ENCODE results near the gene TGM1. TPM values are rescaled to one million over a fixed set of nuclear protein-coding genes. Genes with fewer than 3 reads are reported as not detected.

TGM1 gene
- total RNA-seq, 6 experiments from 2014 or later = 0.37 to 1.9 (median 0.77) TPM

DNA sequence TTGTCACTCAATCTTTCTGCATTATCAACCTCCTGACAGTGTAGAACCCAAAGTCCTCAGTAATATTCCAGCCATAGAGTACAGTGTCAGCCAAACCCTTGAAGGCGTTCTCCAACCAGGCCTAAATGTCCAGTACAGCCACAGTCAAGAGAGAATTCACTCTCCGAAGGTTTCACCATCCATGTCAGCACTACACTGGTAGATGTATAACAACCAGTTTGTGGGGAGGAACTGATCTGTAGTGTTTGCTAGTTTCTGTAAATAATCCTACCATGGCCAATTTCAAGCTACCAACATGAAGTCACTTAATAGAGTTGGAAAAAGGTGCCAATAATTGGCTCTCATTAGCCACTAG, 46.7 kb downstream of the TGM1 start:
- H3K4me1 ChIP-seq = peaks cover 0 to 5% (median 1%) of the 10 kb centered on the region in 4 donors
- H3K4me3 ChIP-seq = no peak overlapping the region
- H3K27me3 ChIP-seq = no peaks in the 10 kb centered on the region
- no peak for TF ChIP-seq POLR2A (IDR thresholded peaks at IDR 0.05)
- TF ChIP-seq, protein P1, sequence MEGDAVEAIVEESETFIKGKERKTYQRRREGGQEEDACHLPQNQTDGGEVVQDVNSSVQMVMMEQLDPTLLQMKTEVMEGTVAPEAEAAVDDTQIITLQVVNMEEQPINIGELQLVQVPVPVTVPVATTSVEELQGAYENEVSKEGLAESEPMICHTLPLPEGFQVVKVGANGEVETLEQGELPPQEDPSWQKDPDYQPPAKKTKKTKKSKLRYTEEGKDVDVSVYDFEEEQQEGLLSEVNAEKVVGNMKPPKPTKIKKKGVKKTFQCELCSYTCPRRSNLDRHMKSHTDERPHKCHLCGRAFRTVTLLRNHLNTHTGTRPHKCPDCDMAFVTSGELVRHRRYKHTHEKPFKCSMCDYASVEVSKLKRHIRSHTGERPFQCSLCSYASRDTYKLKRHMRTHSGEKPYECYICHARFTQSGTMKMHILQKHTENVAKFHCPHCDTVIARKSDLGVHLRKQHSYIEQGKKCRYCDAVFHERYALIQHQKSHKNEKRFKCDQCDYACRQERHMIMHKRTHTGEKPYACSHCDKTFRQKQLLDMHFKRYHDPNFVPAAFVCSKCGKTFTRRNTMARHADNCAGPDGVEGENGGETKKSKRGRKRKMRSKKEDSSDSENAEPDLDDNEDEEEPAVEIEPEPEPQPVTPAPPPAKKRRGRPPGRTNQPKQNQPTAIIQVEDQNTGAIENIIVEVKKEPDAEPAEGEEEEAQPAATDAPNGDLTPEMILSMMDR (IDR thresholded peaks at IDR 0.05) = no peak
- no peak overlapping the region for H3K27ac ChIP-seq
- ATAC-seq (no peak), DNase-seq (no peak)
- H3K36me3 ChIP-seq = peaks cover 0 to 8% (median 0%) of the 10 kb centered on the region in 4 donors
- intact Hi-C loops (cut with DNase I) = no loop called here
- no peaks in the 10 kb centered on the region for H3K9me3 ChIP-seq
- 79% methylated on average over 2 of the region's 2 CpGs for WGBS (ENCODE audit: insufficient coverage, low coverage, low lambda C conversion rate, missing lambda C conversion rate)

DNA sequence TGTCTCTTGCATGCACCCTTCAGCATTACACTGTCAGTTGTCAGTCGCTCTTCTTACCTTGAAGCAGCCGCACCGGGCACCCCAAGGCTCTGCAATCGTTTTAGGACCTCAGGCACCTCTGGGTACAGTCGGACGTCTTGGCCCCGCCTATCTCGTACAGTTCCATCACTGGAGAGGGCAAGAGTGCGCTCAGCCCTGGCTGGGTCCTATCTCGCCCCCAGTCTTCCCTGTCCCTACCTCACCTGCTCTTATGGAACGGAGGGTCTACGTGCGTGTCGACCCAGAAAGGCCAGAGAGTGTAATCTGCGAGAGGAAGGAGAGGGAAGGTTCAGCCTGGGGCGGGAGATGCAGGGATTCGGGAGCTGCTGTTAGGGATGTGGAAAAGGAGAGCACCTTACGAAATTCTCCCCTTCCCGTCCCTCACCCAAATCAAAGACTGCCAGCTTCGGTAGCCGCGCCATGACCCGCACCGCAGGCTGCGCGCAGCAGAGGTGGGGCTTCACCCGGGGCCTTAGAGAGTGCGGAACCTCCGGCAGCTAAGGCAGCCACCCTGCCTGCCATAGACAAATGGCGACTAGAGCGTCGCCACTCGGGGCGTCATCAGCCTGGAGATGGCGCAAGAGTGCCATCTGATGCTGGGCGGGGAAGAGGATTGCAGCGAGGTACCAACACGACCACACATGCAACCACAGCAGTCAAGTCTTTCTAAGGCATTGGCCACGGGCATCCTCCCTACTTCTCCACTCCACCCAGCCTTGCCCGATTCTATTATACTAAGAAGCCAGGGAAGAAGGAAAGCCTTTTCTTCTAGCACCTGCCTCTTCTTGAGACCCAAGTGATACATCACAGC, 47.3 kb downstream of the TGM1 start, which contains the start of gene MDP1:
TSS of gene MDP1 (minus strand) at position 572 of the 850 bp plus-strand sequence. CDS start at position 461, 111 bp downstream.
- peak; percentile 87 to 89 (median 87) for DNase-seq
- peaks cover 0 to 12% (median 0%) of the 10 kb centered on the region in 4 donors for H3K36me3 ChIP-seq
- ATAC-seq = peak; percentile 87 to 91 (median 88)
- H3K9me3 ChIP-seq = no peaks in the 10 kb centered on the region
- TF ChIP-seq POLR2A (IDR thresholded peaks at IDR 0.05) = peak; percentile 75
- TF ChIP-seq, protein P1 (IDR thresholded peaks at IDR 0.05) = peak; percentile 36 to 68 (median 55)
- H3K4me3 ChIP-seq = peak within 1 kb of the TSS; percentile 60 to 70 (median 67)
- no peaks in the 10 kb centered on the region for H3K27me3 ChIP-seq
- H3K27ac ChIP-seq = peak within 1 kb of the TSS; percentile 61 to 87 (median 78)
- 0% methylated on average over 13 of the region's 40 CpGs for WGBS (ENCODE audit: insufficient coverage, low coverage, low lambda C conversion rate, missing lambda C conversion rate)
- intact Hi-C loops (cut with DNase I) = no loop called here
- H3K4me1 ChIP-seq = peaks cover 0 to 5% (median 1%) of the 10 kb centered on the region in 4 donors

DNA sequence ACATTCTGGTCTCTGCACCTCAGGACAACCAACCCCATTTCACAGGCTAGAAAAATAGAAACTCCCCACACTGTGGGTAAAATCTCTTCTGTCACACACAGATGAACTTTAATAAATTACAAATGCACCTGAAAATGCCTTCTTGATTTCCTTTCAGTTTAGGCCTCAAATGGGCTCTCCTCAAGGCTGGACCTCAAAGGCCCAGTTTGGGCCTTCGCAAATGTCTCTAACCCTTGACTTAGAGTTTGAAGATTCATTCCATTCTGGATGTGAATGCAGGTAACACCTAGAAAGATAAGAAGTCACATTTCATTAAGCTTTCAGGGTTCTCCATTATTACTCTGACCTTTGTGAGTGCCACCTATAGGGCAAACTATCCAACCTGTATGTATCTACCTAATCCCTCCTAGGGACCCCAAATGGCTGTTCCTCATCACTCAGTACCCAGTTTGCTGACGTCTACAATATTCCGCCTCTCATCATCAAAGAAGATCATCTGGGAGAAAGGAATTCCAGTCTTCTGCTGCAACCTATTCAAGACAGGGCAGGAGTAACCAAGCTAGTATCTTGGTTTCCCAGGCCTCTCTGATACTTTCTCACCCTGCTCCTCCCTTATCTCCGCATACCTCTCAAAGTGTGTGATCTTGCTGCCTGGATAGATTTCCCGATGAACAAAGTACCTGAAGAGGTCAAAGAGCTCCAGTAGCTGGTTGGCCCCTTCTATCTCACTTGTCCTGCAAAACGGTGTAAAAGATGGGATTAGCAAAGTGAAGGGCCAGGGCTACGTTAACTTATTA, 48.9 kb downstream of the TGM1 start:
- TF ChIP-seq, protein P1 (IDR thresholded peaks at IDR 0.05) = no peak
- TF ChIP-seq POLR2A (IDR thresholded peaks at IDR 0.05) = no peak
- ATAC-seq (no peak), DNase-seq (no peak)
- peak overlapping the region in 1 of 3 donors; percentile 67 for H3K4me3 ChIP-seq
- peak overlapping the region; percentile 73 to 94 (median 78) for H3K27ac ChIP-seq
- WGBS (ENCODE audit: insufficient coverage, low coverage, low lambda C conversion rate, missing lambda C conversion rate) = 86% methylated on average over 7 of the region's 7 CpGs
- intact Hi-C loops (cut with DNase I) = no loop called here
- H3K36me3 ChIP-seq = peaks cover 0 to 29% (median 2%) of the 10 kb centered on the region in 4 donors
- H3K27me3 ChIP-seq = no peaks in the 10 kb centered on the region
- no peaks in the 10 kb centered on the region for H3K9me3 ChIP-seq
- peaks cover 0 to 5% (median 1%) of the 10 kb centered on the region in 4 donors for H3K4me1 ChIP-seq

DNA sequence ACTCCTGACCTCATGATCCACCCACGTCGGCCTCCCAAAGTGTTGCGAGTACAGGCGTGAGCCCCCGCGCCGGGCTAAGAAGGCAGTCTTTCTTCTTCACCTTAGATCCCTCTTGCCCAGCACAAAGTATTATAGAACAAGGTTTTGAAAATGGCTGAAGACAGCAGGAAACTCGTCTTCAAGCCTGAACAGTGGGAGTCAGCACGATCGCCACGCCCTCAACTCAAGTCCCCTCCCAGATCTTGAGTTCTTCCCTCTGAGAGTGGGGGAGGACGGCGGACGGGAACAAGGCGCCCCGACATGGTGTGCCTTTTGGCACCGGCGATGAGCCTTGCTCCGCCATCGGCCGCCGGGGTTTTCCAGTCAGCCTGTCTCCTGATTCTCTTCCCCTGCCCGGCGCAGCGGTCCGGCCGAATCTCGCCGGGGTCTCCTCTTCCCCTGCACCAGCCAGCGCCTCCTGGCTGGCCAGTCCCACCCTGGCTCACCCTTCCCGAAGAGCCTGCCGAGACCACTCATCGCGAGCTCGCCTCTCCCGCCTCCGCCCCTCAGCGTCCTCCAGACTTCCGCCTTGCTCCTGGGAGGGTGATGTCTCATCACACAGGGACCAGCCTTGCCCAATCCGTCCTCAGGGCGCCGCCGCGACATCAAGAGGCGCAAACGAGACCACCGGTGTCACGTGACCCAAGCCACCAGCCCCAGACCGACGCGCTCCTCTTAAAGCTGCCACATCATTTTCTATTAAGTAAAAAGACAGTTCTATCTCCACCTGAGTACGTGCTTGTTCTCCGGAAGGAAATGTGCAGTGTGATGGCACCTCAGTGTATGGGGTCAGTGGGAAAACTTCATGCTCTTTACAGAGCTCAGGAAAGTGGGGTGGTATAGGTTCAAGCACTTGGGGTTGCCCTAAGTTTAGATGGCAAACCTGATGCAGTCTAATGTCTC, 49.8 kb downstream of the TGM1 start, which contains the start of gene CHMP4A:
TSS of gene CHMP4A (minus strand) at position 565 of the 942 bp plus-strand sequence. CDS start at position 516, 49 bp downstream.
- Histone ChIP-seq H3K4me1 (peaks cover 0 to 5% (median 1%) of the 10 kb centered on the region in 4 donors), H3K4me3 (peak within 1 kb of the TSS; percentile 67 to 90 (median 84)), H3K36me3 (peaks cover 0 to 38% (median 2%) of the 10 kb centered on the region in 4 donors), H3K9me3 (no peaks in the 10 kb centered on the region), H3K27me3 (no peaks in the 10 kb centered on the region), H3K27ac (peak within 1 kb of the TSS; percentile 73 to 94 (median 78))
- ATAC-seq (peak; percentile 84 to 87 (median 86)), DNase-seq (peak; percentile 90 to 95 (median 93))
- TF ChIP-seq, protein P1 (IDR thresholded peaks at IDR 0.05) = no peak
- TF ChIP-seq POLR2A (IDR thresholded peaks at IDR 0.05) = peak; percentile 89
- WGBS (ENCODE audit: insufficient coverage, low coverage, low lambda C conversion rate, missing lambda C conversion rate) = 2% methylated on average over 28 of the region's 53 CpGs
- intact Hi-C loops (cut with DNase I) = no loop called here

All from right lobe of liver (tissue), 6 donors.